ENCODE data around the gene KCNN3. TPM values are rescaled to one million over a fixed set of nuclear protein-coding genes. Genes with fewer than 3 reads are reported as not detected.

Gene KCNN3
- total and polyA plus RNA-seq, 2 donors, result 0.64 to 1.8 TPM

DNA sequence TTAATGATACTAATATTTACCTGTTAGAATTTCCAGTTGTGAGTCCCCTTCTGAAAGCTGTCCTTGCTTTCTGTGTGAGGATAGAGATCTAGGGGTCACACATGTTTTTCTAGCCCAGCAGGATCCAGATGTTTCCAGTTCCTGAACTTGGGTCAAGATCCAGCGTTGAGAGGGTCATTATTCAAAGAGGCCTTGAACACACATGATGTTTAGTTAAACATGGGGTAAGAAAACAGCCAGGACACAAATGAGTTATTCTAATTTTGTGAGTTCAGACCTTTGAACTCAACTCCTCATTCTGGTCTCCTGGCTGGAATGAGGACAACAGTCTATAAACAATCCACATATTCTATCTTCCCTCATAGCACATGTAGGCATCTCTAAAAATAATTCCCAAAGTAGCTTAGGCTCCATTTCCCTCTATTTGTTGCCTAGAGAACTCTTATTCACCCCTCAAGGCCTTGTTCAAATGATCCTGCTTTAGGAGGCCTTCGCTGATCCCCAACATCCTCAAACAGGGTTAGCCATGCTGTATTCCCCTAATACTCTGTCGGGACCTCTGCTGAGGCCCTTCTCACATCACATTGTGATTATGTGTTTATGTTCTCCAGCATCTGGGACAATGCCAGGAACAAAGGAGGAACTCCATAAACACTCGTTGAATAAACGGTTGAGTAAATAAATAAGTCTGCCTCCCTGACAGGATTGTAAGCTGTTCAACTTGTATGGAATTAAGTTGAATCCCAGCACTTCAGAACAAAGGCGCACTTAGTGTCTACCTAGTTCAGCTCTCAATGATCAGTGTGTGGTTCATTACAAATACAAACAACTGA is 15.0 kb upstream of the KCNN3 start:
- Histone ChIP-seq H3K27ac (ENCODE audit: low read depth in 1 of 2, low read length in 1 of 2) (no peak overlapping the region), H3K27me3 (ENCODE audit: control insufficient read depth in 2 of 2, insufficient read depth in 1 of 2, low read length in 1 of 2) (peaks cover 0 to 2% of the 10 kb centered on the region in 2 donors), H3K4me3 (ENCODE audit: low read length in 2 of 2) (no peak overlapping the region), H3K4me1 (ENCODE audit: control insufficient read depth in 2 of 2, insufficient read depth in 2 of 2, low read length in 2 of 2) (no peaks in the 10 kb centered on the region), H3K9me3 (ENCODE audit: control insufficient read depth in 2 of 2, insufficient read depth in 1 of 2, low read length in 1 of 2) (peaks cover 0 to 5% of the 10 kb centered on the region in 2 donors), H3K36me3 (ENCODE audit: control insufficient read depth in 2 of 2, insufficient read depth in 2 of 2, low read length in 1 of 2) (no peaks in the 10 kb centered on the region)
- 76% methylated on average over 6 of the region's 6 CpGs for WGBS
- no peak for DNase-seq (ENCODE audit: low read depth in 6 of 9, low spot score in 9 of 9)

DNA sequence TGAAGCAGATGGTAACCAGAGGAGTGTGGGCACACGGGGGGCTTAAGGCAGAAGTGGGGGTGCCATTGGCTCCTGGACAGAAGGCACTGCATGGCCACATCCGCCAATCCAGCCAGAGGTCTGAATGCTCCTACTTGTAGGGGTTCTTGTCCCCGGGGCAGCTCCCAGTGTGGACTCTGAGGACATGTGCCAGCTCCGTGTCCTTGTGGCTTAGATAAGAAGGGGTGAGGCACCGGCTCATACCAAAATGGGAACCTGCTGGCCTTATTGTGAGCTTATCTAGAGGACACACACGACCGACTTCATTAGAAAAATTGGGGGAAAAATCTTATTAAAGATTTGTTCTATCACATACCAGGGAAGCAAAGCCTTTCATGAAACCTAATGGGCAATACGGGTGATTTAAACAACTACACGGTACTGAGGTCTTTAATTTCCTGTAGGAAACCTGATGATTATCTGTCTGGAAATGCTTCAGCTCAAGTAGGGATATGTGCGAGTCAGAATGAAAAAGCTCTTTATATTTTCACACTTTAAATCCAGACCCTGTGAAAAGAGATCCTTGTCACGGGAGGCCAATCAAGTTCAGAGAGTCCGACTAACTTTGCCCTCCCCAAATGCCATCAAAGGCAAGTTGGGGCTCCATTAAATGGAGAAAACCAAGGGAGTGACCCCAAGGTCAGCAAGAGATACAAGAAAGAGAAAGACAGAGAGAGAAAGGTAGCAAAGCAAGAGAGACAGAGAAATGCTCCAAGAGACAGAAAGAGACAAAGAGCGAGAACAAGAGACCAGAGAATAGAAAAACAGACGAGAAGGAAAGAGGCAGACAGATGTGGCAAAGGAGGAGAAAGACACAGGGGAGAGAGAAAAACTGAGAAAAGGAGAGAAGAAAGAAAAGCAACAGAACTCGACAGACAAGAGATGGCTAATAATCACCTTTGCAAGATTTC is 14.1 kb upstream of the KCNN3 start:
- no peak for DNase-seq (ENCODE audit: low read depth in 6 of 9, low spot score in 9 of 9)
- 69% methylated on average over 15 of the region's 15 CpGs for WGBS
- Histone ChIP-seq H3K4me1 (ENCODE audit: control insufficient read depth in 2 of 2, insufficient read depth in 2 of 2, low read length in 2 of 2) (no peaks in the 10 kb centered on the region), H3K27me3 (ENCODE audit: control insufficient read depth in 2 of 2, insufficient read depth in 1 of 2, low read length in 1 of 2) (peaks cover 0 to 1% of the 10 kb centered on the region in 2 donors), H3K4me3 (ENCODE audit: low read length in 2 of 2) (no peak overlapping the region), H3K27ac (ENCODE audit: low read depth in 1 of 2, low read length in 1 of 2) (no peak overlapping the region), H3K36me3 (ENCODE audit: control insufficient read depth in 2 of 2, insufficient read depth in 2 of 2, low read length in 1 of 2) (no peaks in the 10 kb centered on the region), H3K9me3 (ENCODE audit: control insufficient read depth in 2 of 2, insufficient read depth in 1 of 2, low read length in 1 of 2) (peaks cover 0 to 5% of the 10 kb centered on the region in 2 donors)

DNA sequence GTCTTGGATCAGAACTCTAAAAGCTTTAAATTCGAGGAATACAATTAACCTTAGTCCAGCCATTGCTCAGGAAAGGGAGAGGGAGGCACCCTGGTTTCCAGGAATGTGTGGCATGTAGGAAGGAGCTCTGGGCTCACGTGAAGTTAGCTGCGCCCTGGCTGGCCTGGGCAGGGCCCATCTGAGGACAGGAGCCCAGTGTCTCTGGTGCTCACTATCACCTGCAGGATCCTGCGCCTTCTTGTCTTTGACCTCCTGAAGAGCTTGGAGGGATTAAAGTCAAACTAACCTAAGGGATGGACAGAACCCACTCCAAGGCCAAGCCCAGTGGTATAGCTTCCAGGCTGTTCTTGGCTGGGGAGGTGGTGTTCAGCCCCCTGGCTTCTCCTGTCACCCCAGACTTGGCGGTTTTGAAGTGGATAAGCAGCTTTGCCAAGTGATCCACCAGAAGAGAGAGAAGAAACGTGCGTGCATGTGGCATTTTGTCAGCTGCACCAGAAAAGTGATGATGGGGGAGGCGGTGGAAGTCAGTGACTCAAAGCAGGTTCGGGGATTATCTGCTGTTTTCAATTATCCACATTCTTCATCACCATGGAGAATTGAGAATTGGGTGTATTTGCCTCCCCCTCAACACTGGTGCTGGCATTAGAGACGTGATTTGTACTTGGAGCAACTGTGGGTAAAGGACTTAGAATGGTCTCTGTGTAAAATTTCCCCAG is 11.9 kb upstream of the KCNN3 start:
- no peak for DNase-seq (ENCODE audit: low read depth in 6 of 9, low spot score in 9 of 9)
- Histone ChIP-seq H3K27ac (ENCODE audit: low read depth in 1 of 2, low read length in 1 of 2) (no peak overlapping the region), H3K4me1 (ENCODE audit: control insufficient read depth in 2 of 2, insufficient read depth in 2 of 2, low read length in 2 of 2) (no peaks in the 10 kb centered on the region), H3K27me3 (ENCODE audit: control insufficient read depth in 2 of 2, insufficient read depth in 1 of 2, low read length in 1 of 2) (no peaks in the 10 kb centered on the region), H3K36me3 (ENCODE audit: control insufficient read depth in 2 of 2, insufficient read depth in 2 of 2, low read length in 1 of 2) (no peaks in the 10 kb centered on the region), H3K4me3 (ENCODE audit: low read length in 2 of 2) (no peak overlapping the region), H3K9me3 (ENCODE audit: control insufficient read depth in 2 of 2, insufficient read depth in 1 of 2, low read length in 1 of 2) (peaks cover 0 to 5% of the 10 kb centered on the region in 2 donors)
- 94% methylated on average over 10 of the region's 10 CpGs for WGBS

DNA sequence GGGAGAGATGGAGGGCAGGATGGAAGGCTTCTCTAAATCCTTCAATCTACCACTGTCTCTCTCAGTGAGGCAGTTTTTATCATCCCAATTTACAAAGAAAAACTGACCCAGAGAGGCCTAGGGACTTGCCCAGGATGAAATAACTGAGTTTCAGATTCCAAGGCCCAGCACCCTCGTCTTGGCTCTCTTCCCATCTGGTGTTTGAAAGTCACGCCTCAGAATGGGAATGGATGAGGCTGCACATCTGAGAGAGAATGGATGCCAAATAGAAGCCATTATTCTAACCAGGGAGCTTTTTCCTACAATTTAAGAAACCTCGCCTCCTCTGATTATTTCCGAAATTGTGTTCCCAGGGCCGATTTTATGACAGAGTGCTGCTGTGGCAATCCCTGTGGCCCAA is 10.6 kb upstream of the KCNN3 start:
- WGBS, result 93% methylated on average over 5 of the region's 5 CpGs
- H3K9me3 ChIP-seq (ENCODE audit: control insufficient read depth in 2 of 2, insufficient read depth in 1 of 2, low read length in 1 of 2), result no peaks in the 10 kb centered on the region
- H3K4me1 ChIP-seq (ENCODE audit: control insufficient read depth in 2 of 2, insufficient read depth in 2 of 2, low read length in 2 of 2), result no peaks in the 10 kb centered on the region
- H3K36me3 ChIP-seq (ENCODE audit: control insufficient read depth in 2 of 2, insufficient read depth in 2 of 2, low read length in 1 of 2), result no peaks in the 10 kb centered on the region
- no peak for DNase-seq (ENCODE audit: low read depth in 6 of 9, low spot score in 9 of 9)
- no peaks in the 10 kb centered on the region for H3K27me3 ChIP-seq (ENCODE audit: control insufficient read depth in 2 of 2, insufficient read depth in 1 of 2, low read length in 1 of 2)
- H3K4me3 ChIP-seq (ENCODE audit: low read length in 2 of 2), result no peak overlapping the region
- no peak overlapping the region for H3K27ac ChIP-seq (ENCODE audit: low read depth in 1 of 2, low read length in 1 of 2)

DNA sequence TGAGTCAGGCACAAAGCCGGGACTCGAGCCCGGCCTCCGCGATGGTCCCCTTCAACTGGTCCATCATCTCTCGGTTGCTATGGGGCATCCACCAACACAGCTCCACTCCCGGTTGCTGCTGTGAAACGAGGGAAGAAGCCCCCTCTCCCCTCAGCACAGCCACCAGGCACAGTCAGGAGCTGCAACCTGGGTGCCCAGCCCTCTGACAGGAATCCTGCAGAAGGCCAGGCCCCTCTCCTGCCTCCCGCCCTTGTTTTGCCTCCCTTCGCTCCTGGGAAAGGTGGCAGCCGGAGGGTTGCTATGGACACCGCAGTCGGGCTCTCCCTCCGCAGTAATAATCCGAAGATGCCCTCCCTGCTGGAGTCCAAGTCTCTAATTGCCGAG is 8.9 kb upstream of the KCNN3 start:
- no peaks in the 10 kb centered on the region for H3K36me3 ChIP-seq (ENCODE audit: control insufficient read depth in 2 of 2, insufficient read depth in 2 of 2, low read length in 1 of 2)
- H3K27me3 ChIP-seq (ENCODE audit: control insufficient read depth in 2 of 2, insufficient read depth in 1 of 2, low read length in 1 of 2), result no peaks in the 10 kb centered on the region
- H3K9me3 ChIP-seq (ENCODE audit: control insufficient read depth in 2 of 2, insufficient read depth in 1 of 2, low read length in 1 of 2), result no peaks in the 10 kb centered on the region
- DNase-seq (ENCODE audit: low read depth in 6 of 9, low spot score in 9 of 9), result no peak
- H3K27ac ChIP-seq (ENCODE audit: low read depth in 1 of 2, low read length in 1 of 2), result no peak overlapping the region
- no peak overlapping the region for H3K4me3 ChIP-seq (ENCODE audit: low read length in 2 of 2)
- WGBS, result 91% methylated on average over 16 of the region's 16 CpGs
- H3K4me1 ChIP-seq (ENCODE audit: control insufficient read depth in 2 of 2, insufficient read depth in 2 of 2, low read length in 2 of 2), result no peaks in the 10 kb centered on the region

DNA sequence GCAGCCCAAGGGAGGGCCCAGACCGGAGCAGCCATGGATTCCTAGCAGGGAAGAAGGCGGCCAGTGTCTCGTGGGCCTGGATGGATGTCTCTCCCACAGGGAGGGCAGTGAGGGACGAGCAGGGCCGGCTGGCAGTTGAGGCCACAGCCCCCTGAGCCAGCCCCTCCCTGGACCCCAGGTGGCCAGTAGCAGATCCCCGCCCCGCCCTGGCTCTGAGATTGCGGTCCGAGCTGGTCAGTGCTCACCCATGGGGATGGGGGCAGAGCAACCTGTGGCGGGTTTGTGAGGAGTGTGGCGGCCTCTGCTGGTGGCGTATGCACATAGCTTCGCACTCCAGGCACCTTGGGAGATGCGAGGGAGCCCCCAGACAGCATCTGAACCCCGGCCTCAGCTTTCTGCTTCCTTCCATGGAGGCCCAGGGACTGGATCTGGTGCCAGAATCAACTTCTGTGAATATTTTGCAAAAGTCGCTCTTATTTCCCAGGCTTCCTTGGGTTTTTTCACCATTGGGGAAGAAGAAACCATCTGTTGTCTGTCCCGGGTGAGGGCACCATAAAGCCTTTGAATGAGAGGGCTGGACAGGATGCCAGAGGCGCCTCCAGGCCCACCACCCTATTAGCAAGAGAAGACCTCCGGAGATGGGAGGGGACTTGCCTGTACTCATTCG is 8.4 kb upstream of the KCNN3 start:
- no peaks in the 10 kb centered on the region for H3K9me3 ChIP-seq (ENCODE audit: control insufficient read depth in 2 of 2, insufficient read depth in 1 of 2, low read length in 1 of 2)
- peak in 4 of 9 donors; percentile 56 to 70 (median 64) for DNase-seq (ENCODE audit: low read depth in 6 of 9, low spot score in 9 of 9)
- H3K4me3 ChIP-seq (ENCODE audit: low read length in 2 of 2), result no peak overlapping the region
- H3K27ac ChIP-seq (ENCODE audit: low read depth in 1 of 2, low read length in 1 of 2), result no peak overlapping the region
- no peaks in the 10 kb centered on the region for H3K4me1 ChIP-seq (ENCODE audit: control insufficient read depth in 2 of 2, insufficient read depth in 2 of 2, low read length in 2 of 2)
- no peaks in the 10 kb centered on the region for H3K27me3 ChIP-seq (ENCODE audit: control insufficient read depth in 2 of 2, insufficient read depth in 1 of 2, low read length in 1 of 2)
- 43% methylated on average over 20 of the region's 20 CpGs for WGBS
- no peaks in the 10 kb centered on the region for H3K36me3 ChIP-seq (ENCODE audit: control insufficient read depth in 2 of 2, insufficient read depth in 2 of 2, low read length in 1 of 2)

DNA sequence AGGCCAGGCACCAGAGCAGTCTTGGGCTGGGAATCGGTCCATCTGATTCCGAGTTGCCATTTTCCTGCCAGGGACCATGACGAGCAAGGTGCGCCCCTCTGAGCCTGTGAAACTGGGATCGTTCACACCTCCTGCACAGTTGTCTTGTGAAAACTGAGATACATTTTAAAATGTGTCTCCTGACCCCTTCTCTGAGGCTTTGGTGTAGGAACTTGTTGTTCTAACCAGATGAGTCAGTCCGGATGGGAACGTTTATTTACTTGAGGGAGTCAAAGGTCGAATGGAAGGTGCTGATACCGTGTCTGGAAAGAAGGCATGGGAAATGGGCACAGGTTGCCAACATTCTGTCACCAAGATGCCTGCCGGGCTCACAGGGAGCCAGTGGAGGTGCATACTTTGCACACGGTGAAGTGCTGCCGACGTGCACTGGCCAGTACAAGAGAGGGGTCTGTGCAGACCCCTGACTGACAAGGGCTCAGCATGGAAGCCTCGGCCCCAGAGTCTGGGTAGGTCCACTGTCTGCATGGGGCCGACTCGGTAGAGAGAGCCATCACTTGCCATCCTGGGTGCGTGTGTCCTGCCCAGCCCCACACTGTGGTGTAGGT is 7.4 kb upstream of the KCNN3 start:
- Histone ChIP-seq H3K9me3 (ENCODE audit: control insufficient read depth in 2 of 2, insufficient read depth in 1 of 2, low read length in 1 of 2) (no peaks in the 10 kb centered on the region), H3K4me3 (ENCODE audit: low read length in 2 of 2) (no peak overlapping the region), H3K4me1 (ENCODE audit: control insufficient read depth in 2 of 2, insufficient read depth in 2 of 2, low read length in 2 of 2) (no peaks in the 10 kb centered on the region), H3K27ac (ENCODE audit: low read depth in 1 of 2, low read length in 1 of 2) (no peak overlapping the region), H3K36me3 (ENCODE audit: control insufficient read depth in 2 of 2, insufficient read depth in 2 of 2, low read length in 1 of 2) (no peaks in the 10 kb centered on the region), H3K27me3 (ENCODE audit: control insufficient read depth in 2 of 2, insufficient read depth in 1 of 2, low read length in 1 of 2) (no peaks in the 10 kb centered on the region)
- WGBS, result 94% methylated on average over 17 of the region's 17 CpGs
- DNase-seq (ENCODE audit: low read depth in 6 of 9, low spot score in 9 of 9), result no peak

DNA sequence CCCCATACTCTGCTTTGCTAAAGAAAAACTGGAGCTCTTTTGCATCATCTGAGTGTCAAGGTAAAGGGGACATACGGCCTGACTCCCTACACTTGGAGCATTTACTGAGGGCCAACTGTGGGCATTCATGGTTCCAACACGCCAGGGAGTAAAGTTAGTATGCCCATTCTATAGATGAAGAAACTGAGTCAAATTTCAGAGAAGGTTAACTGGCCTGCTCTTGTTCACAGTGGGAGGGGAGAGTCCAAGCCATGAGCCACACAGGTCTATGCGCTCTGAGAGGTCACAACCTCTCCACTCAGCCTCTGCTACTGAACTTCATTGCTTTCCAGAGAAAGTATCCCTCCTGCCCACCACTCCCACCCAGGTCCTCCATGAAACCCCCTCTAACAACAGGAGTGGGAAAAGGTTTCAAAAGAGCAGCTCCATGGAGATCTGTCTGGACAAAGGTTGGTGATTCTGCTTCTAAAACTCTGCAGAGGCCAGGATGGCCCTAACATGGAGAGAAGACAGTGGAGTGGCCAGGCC is 6.8 kb upstream of the KCNN3 start:
- H3K9me3 ChIP-seq (ENCODE audit: control insufficient read depth in 2 of 2, insufficient read depth in 1 of 2, low read length in 1 of 2), result no peaks in the 10 kb centered on the region
- H3K27me3 ChIP-seq (ENCODE audit: control insufficient read depth in 2 of 2, insufficient read depth in 1 of 2, low read length in 1 of 2), result peaks cover 0 to under 1% of the 10 kb centered on the region in 2 donors
- WGBS, result 79% methylated on average over 3 of the region's 3 CpGs
- H3K4me3 ChIP-seq (ENCODE audit: low read length in 2 of 2), result no peak overlapping the region
- no peak for DNase-seq (ENCODE audit: low read depth in 6 of 9, low spot score in 9 of 9)
- H3K4me1 ChIP-seq (ENCODE audit: control insufficient read depth in 2 of 2, insufficient read depth in 2 of 2, low read length in 2 of 2), result no peaks in the 10 kb centered on the region
- no peaks in the 10 kb centered on the region for H3K36me3 ChIP-seq (ENCODE audit: control insufficient read depth in 2 of 2, insufficient read depth in 2 of 2, low read length in 1 of 2)
- H3K27ac ChIP-seq (ENCODE audit: low read depth in 1 of 2, low read length in 1 of 2), result no peak overlapping the region

All from thymus (tissue), 11 donors.